HepG2 (cell line): ENCODE data around the gene UBTD1. TPM values are rescaled to one million over a fixed set of nuclear protein-coding genes. Genes with fewer than 3 reads are reported as not detected.

ENCODE experiments used
- CC2D1A ChIP-seq: sonication (generic); formaldehyde crosslinking; IDR thresholded peaks from 2 replicates; pipeline ENCODE4 v1.8.1; 2023; ENCODE audit warnings: mild to moderate bottlenecking, missing genetic modification reagents
- FOXA1 ChIP-seq, 2 experiments: fragments of 450-650 bp in 1 of 2; sonication (generic) in 1 of 2; formaldehyde crosslinking in 1 of 2; IDR thresholded peaks; 2 replicates each; pipeline versions ENCODE4 v1.4.0 to v1.6.1; 2016 to 2020; ENCODE audit warnings: missing genetic modification reagents in 1 of 2
- MIER2 ChIP-seq: IDR thresholded peaks from 2 replicates; pipeline ENCODE4 v1.6.1; 2016; ENCODE audit warnings: missing biosample characterization, missing genetic modification reagents
- SRSF4 ChIP-seq: fragments of 200-400 bp; formaldehyde crosslinking; IDR thresholded peaks from one replicate; pipeline ENCODE4 v1.6.1; 2018; ENCODE audit warnings: mild to moderate bottlenecking, low read depth, low read length, moderate library complexity; ENCODE audit not compliant: poor library complexity, severe bottlenecking
- ZBTB7B ChIP-seq: sonication (generic); formaldehyde crosslinking; IDR thresholded peaks from 2 replicates; pipeline ENCODE4 v1.4.0; 2020; ENCODE audit warnings: missing genetic modification reagents
- ZMYM3 ChIP-seq: sonication (generic); formaldehyde crosslinking; IDR thresholded peaks from 2 replicates; pipeline ENCODE4 v1.5.1; 2020; ENCODE audit warnings: mild to moderate bottlenecking, missing genetic modification reagents
- ZNF230 ChIP-seq: sonication (generic); formaldehyde crosslinking; IDR thresholded peaks from 2 replicates; pipeline ENCODE4 v1.4.0; 2020; ENCODE audit warnings: mild to moderate bottlenecking, missing genetic modification reagents
- ZNF484 ChIP-seq: sonication (generic); formaldehyde crosslinking; IDR thresholded peaks from 2 replicates; pipeline ENCODE4 v1.5.1; 2020; ENCODE audit warnings: mild to moderate bottlenecking, low read depth, missing genetic modification reagents, borderline replicate concordance
- ZNF562 ChIP-seq: sonication (generic); formaldehyde crosslinking; IDR thresholded peaks from 2 replicates; pipeline ENCODE4 v1.8.0; 2022; ENCODE audit warnings: missing genetic modification reagents, borderline replicate concordance
- ZNF737 ChIP-seq: sonication (generic); formaldehyde crosslinking; IDR thresholded peaks from 2 replicates; pipeline ENCODE4 v1.5.0; 2020; ENCODE audit warnings: missing genetic modification reagents, mild to moderate bottlenecking, borderline replicate concordance
- ZSCAN30 ChIP-seq: sonication (generic); formaldehyde crosslinking; IDR thresholded peaks from 2 replicates; pipeline ENCODE4 v1.5.0; 2020; ENCODE audit warnings: mild to moderate bottlenecking, missing genetic modification reagents
- polyA plus RNA-seq, 8 experiments: library from polyadenylated mRNA; depleted of rRNA in 3 of 8; stranded (reverse) in 7 of 8; unstranded in 1 of 8; fragments of >200 nt; fragmentation: Illumina TruSeq in 4 of 8; extraction: Trizol in 4 of 8; gene quantifications; 2 replicates each; pipeline versions ENCODE4 v1.2.1 to v1.2.3, GENCODE V29; 2011 to 2016; ENCODE audit warnings: low read depth in 4 of 8, missing spikeins in 1 of 8, mixed read lengths in 1 of 8; ENCODE audit not compliant: insufficient read depth in 1 of 8
- total RNA-seq, 5 experiments: library from RNA; depleted of rRNA; stranded (reverse); fragments of >200 nt; fragmentation: Illumina TruSeq; extraction: Trizol; gene quantifications; 2 replicates each; pipeline ENCODE4 v1.2.3, GENCODE V29; 2016; ENCODE audit warnings: low read depth in 1 of 5
- TF ChIP-seq, protein P1 (sequence below), 2 experiments: sonication (generic) in 1 of 2; formaldehyde crosslinking in 1 of 2; IDR thresholded peaks; 2 replicates each; pipeline versions ENCODE4 v1.4.0 to v1.6.1; 2018 to 2020; ENCODE audit warnings: missing genetic modification reagents in 2 of 2, borderline replicate concordance in 1 of 2, low read depth in 1 of 2, mild to moderate bottlenecking in 1 of 2, missing biosample characterization in 1 of 2
- TF ChIP-seq, protein P2 (sequence below): sonication (generic); formaldehyde crosslinking; IDR thresholded peaks from 2 replicates; pipeline ENCODE4 v1.5.0; 2020; ENCODE audit warnings: mild to moderate bottlenecking, missing genetic modification reagents, borderline replicate concordance
- TF ChIP-seq, protein P3 (sequence below): sonication (generic); formaldehyde crosslinking; IDR thresholded peaks from 2 replicates; pipeline ENCODE4 v1.8.1; 2023; ENCODE audit warnings: mild to moderate bottlenecking, inconsistent platforms, moderate library complexity, missing genetic modification reagents, borderline replicate concordance
- TF ChIP-seq, protein P4 (sequence below): sonication (generic); formaldehyde crosslinking; IDR thresholded peaks from 2 replicates; pipeline ENCODE4 v1.4.0; 2020; ENCODE audit warnings: mild to moderate bottlenecking, missing genetic modification reagents

UBTD1 gene
- total and polyA plus RNA-seq, 2 of the 13 experiments (the other 11 are each of a cell fraction or from before 2014, with no cell fraction given): 7.9 to 10.0 TPM

DNA sequence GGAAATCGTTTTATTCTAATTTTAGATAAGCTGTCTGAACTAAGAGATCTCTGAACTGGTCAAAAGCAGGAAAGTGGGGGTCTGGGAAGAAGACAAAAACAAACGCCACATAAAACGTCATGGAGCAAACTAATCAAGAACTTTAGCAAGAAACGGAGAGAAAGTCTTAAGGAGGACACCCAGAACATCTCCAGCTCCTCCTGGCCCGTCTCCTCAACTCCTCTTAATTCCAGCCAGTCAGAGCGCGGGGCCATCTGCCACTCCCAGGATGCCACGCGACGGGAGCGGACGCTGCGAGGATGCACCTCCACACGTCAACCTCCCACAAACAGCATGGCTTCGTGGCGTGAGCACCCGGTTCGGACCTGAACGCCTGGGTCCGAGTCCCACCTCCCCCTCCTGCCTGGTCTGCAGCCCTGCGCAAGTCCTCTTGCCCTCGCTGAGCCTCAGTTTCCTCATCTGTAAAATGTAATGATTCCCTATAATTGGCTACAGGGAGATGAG is 1.1 kb upstream of the UBTD1 start (continued):
- TF ChIP-seq, protein P1, sequence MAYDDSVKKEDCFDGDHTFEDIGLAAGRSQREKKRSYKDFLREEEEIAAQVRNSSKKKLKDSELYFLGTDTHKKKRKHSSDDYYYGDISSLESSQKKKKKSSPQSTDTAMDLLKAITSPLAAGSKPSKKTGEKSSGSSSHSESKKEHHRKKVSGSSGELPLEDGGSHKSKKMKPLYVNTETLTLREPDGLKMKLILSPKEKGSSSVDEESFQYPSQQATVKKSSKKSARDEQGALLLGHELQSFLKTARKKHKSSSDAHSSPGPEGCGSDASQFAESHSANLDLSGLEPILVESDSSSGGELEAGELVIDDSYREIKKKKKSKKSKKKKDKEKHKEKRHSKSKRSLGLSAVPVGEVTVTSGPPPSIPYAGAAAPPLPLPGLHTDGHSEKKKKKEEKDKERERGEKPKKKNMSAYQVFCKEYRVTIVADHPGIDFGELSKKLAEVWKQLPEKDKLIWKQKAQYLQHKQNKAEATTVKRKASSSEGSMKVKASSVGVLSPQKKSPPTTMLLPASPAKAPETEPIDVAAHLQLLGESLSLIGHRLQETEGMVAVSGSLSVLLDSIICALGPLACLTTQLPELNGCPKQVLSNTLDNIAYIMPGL (CRISPR knock-in tag; IDR thresholded peaks at IDR 0.05; ENCODE audit: borderline replicate concordance in 1 of 2, low read depth in 1 of 2): no peak; a peak in 1 of 4 replicates
- TF ChIP-seq ZNF484 (CRISPR knock-in tag): no peak
- no peak for TF ChIP-seq ZNF230 (CRISPR knock-in tag)
- TF ChIP-seq ZBTB7B (CRISPR knock-in tag): no peak
- TF ChIP-seq, protein P2, sequence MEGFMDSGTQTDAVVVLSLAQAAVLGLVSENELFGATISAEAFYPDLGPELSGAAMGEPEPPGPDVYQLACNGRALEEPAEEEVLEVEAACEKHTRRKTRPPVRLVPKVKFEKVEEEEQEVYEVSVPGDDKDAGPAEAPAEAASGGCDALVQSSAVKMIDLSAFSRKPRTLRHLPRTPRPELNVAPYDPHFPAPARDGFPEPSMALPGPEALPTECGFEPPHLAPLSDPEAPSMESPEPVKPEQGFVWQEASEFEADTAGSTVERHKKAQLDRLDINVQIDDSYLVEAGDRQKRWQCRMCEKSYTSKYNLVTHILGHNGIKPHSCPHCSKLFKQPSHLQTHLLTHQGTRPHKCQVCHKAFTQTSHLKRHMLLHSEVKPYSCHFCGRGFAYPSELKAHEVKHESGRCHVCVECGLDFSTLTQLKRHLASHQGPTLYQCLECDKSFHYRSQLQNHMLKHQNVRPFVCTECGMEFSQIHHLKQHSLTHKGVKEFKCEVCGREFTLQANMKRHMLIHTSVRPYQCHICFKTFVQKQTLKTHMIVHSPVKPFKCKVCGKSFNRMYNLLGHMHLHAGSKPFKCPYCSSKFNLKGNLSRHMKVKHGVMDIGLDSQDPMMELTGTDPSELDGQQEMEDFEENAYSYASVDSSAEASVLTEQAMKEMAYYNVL (CRISPR knock-in tag): no peak; the same call in 1 of the 2 replicates
- no peak for TF ChIP-seq ZSCAN30 (CRISPR knock-in tag)
- TF ChIP-seq ZNF737: no peak
- no peak for TF ChIP-seq FOXA1 (IDR thresholded peaks at IDR 0.05)
- TF ChIP-seq FOXA1 (CRISPR knock-in tag; IDR thresholded peaks at IDR 0.05): no peak
- TF ChIP-seq, protein P3, sequence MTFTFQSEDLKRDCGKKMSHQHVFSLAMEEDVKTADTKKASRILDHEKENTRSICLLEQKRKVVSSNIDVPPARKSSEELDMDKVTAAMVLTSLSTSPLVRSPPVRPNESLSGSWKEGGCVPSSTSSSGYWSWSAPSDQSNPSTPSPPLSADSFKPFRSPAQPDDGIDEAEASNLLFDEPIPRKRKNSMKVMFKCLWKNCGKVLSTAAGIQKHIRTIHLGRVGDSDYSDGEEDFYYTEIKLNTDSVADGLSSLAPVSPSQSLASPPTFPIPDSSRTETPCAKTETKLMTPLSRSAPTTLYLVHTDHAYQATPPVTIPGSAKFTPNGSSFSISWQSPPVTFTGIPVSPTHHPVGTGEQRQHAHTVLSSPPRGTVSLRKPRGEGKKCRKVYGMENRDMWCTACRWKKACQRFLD (CRISPR knock-in tag): no peak
- TF ChIP-seq CC2D1A (CRISPR knock-in tag): no peak
- no peak for TF ChIP-seq MIER2 (CRISPR knock-in tag)
- TF ChIP-seq, protein P4, sequence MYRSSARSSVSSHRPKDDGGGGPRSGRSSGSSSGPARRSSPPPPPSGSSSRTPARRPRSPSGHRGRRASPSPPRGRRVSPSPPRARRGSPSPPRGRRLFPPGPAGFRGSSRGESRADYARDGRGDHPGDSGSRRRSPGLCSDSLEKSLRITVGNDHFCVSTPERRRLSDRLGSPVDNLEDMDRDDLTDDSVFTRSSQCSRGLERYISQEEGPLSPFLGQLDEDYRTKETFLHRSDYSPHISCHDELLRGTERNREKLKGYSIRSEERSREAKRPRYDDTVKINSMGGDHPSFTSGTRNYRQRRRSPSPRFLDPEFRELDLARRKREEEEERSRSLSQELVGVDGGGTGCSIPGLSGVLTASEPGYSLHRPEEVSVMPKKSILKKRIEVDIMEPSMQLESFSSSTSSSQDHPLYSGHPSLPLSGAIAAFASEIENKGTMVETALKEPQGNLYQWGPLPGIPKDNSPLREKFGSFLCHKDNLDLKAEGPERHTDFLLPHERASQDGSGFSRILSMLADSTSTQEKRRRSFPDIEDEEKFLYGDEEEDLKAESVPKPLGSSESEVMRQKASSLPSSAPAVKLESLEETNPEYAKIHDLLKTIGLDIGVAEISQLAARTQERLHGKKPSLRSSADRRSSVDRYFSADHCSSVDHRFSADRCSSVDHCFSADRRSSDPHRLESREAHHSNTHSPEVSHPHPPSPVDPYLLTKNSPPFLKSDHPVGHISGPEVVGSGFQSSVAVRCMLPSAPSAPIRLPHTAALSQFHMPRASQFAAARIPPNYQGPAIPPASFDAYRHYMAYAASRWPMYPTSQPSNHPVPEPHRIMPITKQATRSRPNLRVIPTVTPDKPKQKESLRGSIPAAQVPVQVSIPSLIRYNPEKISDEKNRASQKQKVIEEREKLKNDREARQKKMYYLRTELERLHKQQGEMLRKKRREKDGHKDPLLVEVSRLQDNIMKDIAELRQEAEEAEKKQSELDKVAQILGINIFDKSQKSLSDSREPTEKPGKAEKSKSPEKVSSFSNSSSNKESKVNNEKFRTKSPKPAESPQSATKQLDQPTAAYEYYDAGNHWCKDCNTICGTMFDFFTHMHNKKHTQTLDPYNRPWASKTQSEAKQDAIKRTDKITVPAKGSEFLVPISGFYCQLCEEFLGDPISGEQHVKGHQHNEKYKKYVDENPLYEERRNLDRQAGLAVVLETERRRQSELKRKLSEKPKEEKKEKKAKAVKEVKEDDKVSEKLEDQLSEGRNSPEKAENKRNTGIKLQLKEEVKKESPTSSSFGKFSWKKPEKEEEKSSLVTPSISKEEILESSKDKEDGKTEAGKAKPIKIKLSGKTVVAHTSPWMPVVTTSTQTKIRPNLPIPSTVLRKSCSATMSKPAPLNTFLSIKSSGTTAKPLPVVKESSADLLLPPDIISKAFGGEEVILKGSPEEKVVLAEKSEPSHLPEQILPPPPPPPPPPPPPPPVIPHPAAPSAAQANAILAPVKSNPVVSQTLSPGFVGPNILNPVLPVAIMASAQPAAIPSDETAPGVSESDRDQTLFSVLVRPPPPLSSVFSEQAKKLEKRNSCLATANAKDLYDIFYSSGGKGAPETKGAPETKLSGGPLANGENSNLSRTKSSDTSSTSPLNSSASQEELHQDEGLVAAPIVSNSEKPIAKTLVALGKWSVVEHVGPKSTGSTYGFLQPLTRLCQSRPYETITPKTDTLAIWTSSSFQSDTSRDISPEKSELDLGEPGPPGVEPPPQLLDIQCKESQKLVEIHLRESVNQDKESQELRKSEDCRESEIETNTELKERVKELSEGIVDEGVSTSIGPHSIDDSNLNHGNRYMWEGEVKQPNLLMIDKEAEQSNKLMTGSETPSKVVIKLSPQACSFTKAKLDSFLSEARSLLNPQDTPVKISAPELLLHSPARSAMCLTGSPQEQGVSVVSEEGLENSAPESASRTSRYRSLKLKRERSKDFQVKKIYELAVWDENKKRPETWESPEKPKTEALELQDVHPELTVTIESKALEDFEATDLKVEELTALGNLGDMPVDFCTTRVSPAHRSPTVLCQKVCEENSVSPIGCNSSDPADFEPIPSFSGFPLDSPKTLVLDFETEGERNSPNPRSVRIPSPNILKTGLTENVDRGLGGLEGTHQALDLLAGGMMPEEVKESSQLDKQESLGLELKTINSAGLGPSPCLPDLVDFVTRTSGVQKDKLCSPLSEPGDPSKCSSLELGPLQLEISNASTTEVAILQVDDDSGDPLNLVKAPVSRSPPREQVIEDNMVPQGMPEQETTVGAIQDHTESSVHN (CRISPR knock-in tag): no peak; the same call in 1 of the 2 replicates
- TF ChIP-seq SRSF4: no peak
- 0 out of 2 replicates have a peak, but pooled peaks have one; percentile 57 for TF ChIP-seq ZMYM3 (CRISPR knock-in tag)
- TF ChIP-seq ZNF562: 0 out of 2 replicates have a peak, but pooled peaks have one; percentile 17
